ENCODE measurements around the gene CEP131.

Gene CEP131

DNA sequence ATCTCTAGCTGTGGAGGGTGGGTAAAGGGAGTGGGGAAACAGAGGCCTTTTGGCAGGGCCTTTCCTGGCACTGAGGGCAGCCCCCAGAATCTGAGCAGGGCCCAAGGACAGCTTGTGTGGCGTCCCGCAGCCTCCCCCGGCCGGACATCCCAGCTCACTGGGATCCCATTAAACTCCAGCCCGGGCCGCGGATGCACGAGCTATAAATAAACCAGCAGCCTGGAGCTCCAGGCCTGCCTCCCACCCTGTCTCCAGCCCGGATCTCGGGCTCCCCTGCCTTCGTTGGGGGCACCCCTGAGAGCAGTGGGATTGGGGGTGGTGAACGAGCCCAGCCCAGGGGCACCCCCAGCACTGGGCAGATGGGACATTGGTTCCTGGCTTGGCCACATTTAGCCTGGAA, 42.9 kb downstream of the CEP131 start:
- Mint-ChIP-seq H3K27ac (no peak overlapping the region), H3K9me3 (no peaks in the 10 kb centered on the region), H3K4me3 (no peak overlapping the region), H3K4me1 (no peaks in the 10 kb centered on the region), H3K36me3 (no peaks in the 10 kb centered on the region), H3K27me3 (peaks cover 11% of the 10 kb centered on the region)
- DNase-seq: no peak
- CTCF ChIA-PET: no interaction called here

DNA sequence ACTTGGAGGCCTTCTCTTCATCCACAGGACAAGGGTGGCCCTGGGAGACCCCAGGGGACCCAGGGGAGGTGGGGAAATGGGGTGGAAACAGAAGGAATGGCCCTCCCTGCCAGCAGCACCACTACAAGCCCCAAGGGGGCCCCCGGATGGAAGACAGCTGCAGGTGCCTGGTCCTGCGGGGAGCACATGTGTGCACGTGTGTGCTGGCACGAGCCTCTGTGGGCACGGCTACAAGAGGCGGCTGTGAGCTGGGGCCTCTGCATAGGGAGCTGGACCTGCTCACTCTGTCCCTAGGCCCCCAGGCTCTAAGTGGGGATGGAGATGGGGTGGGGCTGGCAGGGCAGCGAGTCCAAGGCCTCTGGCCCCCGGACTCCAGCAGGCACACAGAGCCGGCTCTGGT, 43.5 kb downstream of the CEP131 start:
- Mint-ChIP-seq H3K4me3 (no peak overlapping the region), H3K36me3 (no peaks in the 10 kb centered on the region), H3K27ac (no peak overlapping the region), H3K27me3 (peaks cover 10% of the 10 kb centered on the region), H3K4me1 (no peaks in the 10 kb centered on the region), H3K9me3 (no peaks in the 10 kb centered on the region)
- CTCF ChIA-PET: no interaction called here
- DNase-seq: no peak

DNA sequence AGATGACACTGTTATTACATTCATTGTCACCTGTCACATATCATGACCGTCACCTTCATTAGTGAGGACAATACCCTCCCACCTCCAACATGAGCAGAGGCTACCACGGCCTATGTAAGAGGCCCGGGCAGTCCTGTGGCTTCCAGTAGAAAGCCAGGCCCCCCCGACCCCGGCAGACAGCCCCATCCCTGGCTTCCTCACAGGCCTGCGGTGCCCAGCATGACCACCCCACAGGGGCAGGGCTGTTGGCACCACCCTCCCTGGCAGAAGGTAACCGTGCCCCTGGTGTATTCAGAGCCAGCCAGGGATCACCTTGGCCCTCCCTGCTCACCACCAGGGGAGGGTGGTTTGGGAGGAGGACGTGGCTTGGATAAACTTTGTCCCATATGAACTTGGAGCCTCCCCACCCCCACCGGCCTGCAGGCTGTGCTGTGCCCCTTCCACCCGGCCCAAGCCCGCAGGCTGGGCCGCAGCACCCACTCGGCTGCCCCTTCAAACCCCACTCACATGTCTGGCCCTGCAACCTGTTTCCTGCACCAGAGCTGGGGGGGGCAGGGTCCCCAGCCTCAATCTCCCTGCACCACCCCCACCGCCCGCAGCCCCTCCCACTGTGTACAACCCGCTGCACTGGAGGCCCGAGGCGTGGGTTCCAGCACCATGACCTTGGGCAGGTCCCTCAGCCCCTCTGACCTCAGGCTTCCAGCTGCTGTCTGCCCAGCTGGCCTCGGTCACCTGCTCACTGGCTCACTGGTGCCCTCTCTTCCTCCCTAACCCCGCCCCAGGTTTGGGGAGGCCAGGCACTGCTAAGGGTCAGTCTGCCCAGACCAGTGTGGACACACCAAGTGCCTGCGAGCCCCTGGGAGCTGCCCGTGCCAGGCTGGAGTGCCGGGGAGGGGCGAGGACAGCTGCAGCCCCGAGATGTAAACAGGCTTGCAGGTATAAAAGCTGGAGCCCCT, 44.4 kb downstream of the CEP131 start:
- H3K4me1 Mint-ChIP-seq: no peaks in the 10 kb centered on the region
- H3K36me3 Mint-ChIP-seq: no peaks in the 10 kb centered on the region
- no peak for DNase-seq
- CTCF ChIA-PET: no interaction called here
- H3K4me3 Mint-ChIP-seq: no peak overlapping the region
- H3K9me3 Mint-ChIP-seq: no peaks in the 10 kb centered on the region
- no peak overlapping the region for H3K27ac Mint-ChIP-seq
- H3K27me3 Mint-ChIP-seq: peaks cover 11% of the 10 kb centered on the region

DNA sequence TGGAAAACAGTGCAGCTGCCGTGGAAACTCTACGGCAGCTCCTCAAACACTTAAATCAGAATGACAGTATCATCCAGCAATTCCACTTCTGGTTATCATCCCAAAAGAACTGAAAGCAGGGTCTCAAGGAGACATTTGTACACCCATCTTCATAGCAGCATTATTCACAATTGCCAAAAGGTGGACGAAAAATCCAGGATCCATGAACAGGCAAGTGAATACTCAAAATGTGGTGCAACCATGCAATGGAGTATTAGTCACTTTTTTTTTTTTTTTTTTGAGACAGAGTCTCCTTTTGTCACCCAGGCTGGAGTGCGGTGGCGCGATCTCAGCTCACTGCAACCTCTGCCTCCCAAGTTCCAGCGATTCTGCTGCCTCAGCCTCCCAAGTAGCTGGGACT, 46.1 kb downstream of the CEP131 start:
- H3K9me3 Mint-ChIP-seq: no peaks in the 10 kb centered on the region
- CTCF ChIA-PET: no interaction called here
- no peak overlapping the region for H3K27ac Mint-ChIP-seq
- H3K4me1 Mint-ChIP-seq: no peaks in the 10 kb centered on the region
- no peaks in the 10 kb centered on the region for H3K36me3 Mint-ChIP-seq
- no peak for DNase-seq
- no peak overlapping the region for H3K4me3 Mint-ChIP-seq
- H3K27me3 Mint-ChIP-seq: peaks cover 6% of the 10 kb centered on the region

DNA sequence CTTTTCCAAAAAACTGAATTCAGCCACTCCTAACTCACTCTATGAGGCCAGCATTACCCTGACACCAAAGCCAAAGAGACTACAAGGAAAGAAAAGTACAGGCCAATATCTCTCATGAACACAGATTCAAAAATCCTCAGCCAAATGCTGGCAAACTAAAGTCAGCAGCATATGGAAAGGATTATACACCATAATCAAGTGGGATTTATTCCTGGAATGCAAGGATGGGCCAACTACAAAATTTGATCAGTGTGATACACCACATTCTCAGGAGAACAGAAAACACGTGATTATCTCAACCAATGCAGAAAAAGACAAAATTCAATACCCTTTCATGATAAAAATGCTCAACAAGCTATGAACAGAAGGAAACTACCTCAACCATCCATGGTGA, 49.0 kb downstream of the CEP131 start:
- no peaks in the 10 kb centered on the region for H3K9me3 Mint-ChIP-seq
- H3K4me3 Mint-ChIP-seq: no peak overlapping the region
- peaks cover 6% of the 10 kb centered on the region for H3K27me3 Mint-ChIP-seq
- peak overlapping the region; percentile 11 for H3K27ac Mint-ChIP-seq
- H3K4me1 Mint-ChIP-seq: no peaks in the 10 kb centered on the region
- H3K36me3 Mint-ChIP-seq: no peaks in the 10 kb centered on the region
- CTCF ChIA-PET: no interaction called here
- DNase-seq: no peak

DNA sequence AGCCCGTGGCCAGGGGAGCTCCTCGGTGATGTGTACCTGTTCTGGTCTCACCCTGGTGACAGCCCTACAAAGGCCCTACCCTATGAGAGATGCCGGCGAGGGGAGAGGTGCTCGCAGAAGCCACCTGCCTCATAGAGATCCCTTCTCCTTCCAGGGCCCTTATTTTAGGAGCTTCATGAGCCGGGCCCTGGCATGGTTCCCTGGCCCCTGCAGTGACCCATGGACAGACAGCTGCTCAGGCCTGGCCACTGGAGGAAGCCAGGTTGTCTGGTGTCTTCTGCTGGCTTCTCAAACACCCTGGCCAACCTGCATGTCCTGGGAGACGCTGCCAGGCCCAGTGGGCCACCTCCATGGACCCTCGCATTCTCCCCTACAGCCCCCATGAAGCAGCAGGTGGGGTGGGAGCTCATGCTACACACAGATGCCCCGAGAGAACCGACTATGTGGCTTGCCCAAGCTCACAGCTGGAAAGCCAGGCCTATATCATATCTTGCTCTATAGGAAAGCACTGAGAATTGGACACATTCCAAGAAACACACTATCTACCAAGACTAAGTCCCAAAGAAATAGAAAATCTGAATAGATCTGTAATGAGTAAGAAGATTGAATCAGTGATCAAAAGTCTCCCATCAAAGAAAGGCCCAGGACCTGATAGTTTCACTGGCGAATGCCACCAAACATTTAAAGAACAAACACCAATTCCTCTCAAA, 49.6 kb downstream of the CEP131 start:
- Mint-ChIP-seq H3K27ac (peak overlapping the region; percentile 11), H3K4me3 (no peak overlapping the region), H3K27me3 (peaks cover 6% of the 10 kb centered on the region), H3K36me3 (no peaks in the 10 kb centered on the region), H3K4me1 (no peaks in the 10 kb centered on the region), H3K9me3 (no peaks in the 10 kb centered on the region)
- CTCF ChIA-PET: no interaction called here
- DNase-seq: no peak

DNA sequence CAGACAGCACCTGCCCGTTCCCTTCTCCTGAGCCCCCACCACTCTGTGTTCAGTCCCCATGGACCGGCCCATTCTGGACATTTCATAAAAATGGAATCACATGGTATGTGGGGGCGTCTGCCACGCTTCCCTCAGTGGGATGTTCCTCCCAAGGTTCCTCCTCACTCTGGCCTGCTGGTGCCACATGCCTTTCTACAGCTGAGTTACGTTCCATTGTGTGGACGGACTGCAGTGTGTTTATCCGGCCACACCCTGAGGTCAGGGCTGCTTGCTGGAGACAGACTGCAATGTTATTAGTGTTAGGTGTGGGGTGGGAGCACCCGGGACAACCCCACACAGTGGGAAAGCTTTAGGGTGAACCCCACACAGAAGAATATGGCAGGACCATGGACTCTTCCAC, 50.8 kb downstream of the CEP131 start:
- CTCF ChIA-PET: no interaction called here
- H3K27ac Mint-ChIP-seq: no peak overlapping the region
- H3K27me3 Mint-ChIP-seq: peaks cover 6% of the 10 kb centered on the region
- no peaks in the 10 kb centered on the region for H3K36me3 Mint-ChIP-seq
- no peaks in the 10 kb centered on the region for H3K9me3 Mint-ChIP-seq
- H3K4me3 Mint-ChIP-seq: no peak overlapping the region
- H3K4me1 Mint-ChIP-seq: no peaks in the 10 kb centered on the region
- no peak for DNase-seq

DNA sequence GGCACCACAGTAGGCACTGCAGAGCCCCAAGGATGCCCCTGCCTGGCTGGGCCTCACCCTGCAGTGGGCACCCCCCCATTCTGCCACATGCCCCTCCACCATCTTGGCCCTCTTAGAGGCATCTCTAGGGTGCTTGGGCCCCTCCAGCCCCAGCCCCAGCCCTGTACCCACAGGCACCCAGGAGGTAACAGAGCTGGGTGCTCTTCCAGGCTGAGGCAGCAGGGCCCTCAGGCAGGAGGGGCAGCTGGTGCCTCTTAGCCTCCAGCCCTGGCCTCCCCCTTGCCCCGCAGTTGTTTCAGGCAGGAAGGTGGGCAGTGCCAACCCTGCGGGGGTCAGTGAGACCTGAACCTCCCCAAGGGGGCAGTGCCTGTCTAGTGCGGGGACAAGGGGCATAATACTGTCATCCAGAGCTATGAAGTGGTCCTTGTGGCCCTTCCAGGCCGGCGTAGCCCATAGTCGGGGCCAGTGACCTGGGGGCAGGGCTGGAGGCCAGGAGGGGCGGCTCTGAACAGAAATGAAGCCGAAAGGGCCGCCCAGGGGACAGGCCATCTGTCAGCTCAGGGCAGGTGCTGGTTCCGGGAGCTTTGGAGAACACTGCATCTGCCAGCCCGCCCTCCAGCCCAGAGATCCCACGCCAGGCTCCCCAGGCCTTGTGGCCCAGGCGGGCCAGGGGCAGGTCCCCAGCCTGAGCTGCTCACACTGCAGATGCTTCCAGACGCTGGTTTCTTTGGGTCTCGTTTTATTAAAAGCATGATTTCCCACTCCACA, 51.9 kb downstream of the CEP131 start:
- no peak for DNase-seq
- Mint-ChIP-seq H3K27me3 (peaks cover 6% of the 10 kb centered on the region), H3K9me3 (no peaks in the 10 kb centered on the region), H3K4me1 (no peaks in the 10 kb centered on the region), H3K4me3 (no peak overlapping the region), H3K27ac (no peak overlapping the region), H3K36me3 (no peaks in the 10 kb centered on the region)
- CTCF ChIA-PET: no interaction called here

DNA sequence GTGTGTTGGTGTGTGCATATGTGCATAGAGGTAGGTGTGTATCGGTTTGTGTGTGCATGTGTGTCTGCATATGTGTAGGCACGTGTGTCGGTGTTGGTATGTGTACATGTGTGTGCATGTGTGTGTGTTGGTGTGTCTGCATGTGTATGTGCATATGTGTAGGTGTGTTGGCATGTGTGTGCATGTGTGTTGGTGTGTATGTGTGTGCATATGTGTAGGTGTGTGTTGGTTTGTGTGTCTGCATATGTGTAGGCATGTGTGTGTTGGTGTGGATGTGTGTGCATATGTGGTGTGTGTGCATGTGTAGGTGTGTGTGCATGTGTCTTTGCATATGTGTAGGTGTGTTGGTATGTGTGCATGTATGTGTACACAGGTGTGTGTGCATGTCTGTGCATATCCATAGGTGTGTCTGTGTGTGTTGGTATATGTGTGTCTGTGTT, 52.9 kb downstream of the CEP131 start:
- Mint-ChIP-seq H3K27me3 (peaks cover 16% of the 10 kb centered on the region), H3K4me3 (no peak overlapping the region), H3K36me3 (no peaks in the 10 kb centered on the region), H3K4me1 (no peaks in the 10 kb centered on the region), H3K9me3 (no peaks in the 10 kb centered on the region), H3K27ac (no peak overlapping the region)
- DNase-seq: no peak
- CTCF ChIA-PET: no interaction called here

DNA sequence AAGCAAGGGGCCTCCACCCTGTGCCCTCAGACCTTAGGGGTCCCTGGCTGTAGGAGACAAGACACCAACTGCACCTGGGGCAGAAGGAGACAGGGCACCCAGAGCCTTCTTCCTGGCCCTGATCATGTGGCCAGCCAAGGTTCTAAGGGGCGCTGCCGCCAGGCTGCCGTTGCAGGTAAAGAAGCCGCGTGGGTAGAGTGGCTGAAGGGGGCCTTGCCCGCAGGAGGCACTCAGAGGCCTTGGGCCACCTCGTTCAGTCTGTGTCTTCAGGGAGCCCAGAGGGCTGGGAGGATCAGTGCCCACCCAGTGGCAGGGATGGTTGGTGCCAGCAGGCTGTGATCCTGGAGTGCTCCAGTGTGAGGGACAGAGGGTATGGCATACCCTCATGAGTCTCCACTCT, 55.1 kb downstream of the CEP131 start:
- H3K4me1 Mint-ChIP-seq: no peaks in the 10 kb centered on the region
- DNase-seq: no peak
- H3K4me3 Mint-ChIP-seq: no peak overlapping the region
- H3K27me3 Mint-ChIP-seq: peaks cover 32% of the 10 kb centered on the region
- CTCF ChIA-PET: no interaction called here
- no peaks in the 10 kb centered on the region for H3K36me3 Mint-ChIP-seq
- H3K9me3 Mint-ChIP-seq: no peaks in the 10 kb centered on the region
- H3K27ac Mint-ChIP-seq: no peak overlapping the region

DNA sequence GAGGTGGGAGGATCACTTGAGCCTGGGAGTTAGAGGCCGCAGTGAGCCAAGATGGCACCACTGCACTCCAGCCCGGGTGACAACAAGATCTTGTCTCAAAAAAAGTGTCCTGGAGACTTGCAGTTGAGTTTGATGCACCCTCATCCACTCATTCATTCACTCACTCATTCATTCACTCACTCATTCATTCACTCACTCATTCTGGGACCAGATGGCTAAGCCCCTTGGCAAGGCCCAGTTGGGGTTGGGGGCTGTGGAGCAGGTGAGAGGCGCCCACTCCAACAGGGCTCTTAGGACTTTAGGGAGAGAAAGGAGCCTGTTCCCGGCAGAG, 55.6 kb downstream of the CEP131 start:
- H3K9me3 Mint-ChIP-seq: no peaks in the 10 kb centered on the region
- DNase-seq: no peak
- H3K4me3 Mint-ChIP-seq: no peak overlapping the region
- peaks cover 35% of the 10 kb centered on the region for H3K27me3 Mint-ChIP-seq
- no peaks in the 10 kb centered on the region for H3K36me3 Mint-ChIP-seq
- H3K4me1 Mint-ChIP-seq: no peaks in the 10 kb centered on the region
- no peak overlapping the region for H3K27ac Mint-ChIP-seq
- CTCF ChIA-PET: no interaction called here

DNA sequence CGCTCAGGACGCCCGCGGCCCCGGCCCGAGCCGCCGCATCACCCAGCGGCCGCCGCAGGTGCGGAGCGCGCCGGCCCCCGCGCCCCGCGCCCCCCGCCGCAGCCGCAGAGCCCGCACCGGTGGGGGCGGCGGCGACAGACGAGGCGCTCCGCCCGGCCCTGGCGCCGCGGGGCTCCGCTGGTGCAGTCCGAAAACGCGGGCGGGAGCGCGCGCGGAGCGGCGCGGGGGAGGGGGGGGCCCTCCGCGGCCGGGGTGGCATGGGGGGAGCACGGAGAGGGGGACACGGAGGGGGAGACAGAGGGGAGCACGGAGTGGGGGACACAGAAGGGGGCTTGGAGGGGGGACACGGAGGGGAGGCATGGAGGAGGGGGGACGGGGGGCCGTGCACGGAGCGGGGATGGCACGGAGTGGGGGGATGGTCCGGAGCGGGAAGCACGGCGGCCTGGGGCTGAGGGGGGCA, 56.7 kb downstream of the CEP131 start, which contains the start of gene AATK:
TSS of gene AATK (minus strand) at position 189 of the 460 bp plus-strand sequence. CDS start 229 bp downstream, outside the sequence.
- H3K4me3 Mint-ChIP-seq: no peak within 1 kb of the TSS

DNA sequence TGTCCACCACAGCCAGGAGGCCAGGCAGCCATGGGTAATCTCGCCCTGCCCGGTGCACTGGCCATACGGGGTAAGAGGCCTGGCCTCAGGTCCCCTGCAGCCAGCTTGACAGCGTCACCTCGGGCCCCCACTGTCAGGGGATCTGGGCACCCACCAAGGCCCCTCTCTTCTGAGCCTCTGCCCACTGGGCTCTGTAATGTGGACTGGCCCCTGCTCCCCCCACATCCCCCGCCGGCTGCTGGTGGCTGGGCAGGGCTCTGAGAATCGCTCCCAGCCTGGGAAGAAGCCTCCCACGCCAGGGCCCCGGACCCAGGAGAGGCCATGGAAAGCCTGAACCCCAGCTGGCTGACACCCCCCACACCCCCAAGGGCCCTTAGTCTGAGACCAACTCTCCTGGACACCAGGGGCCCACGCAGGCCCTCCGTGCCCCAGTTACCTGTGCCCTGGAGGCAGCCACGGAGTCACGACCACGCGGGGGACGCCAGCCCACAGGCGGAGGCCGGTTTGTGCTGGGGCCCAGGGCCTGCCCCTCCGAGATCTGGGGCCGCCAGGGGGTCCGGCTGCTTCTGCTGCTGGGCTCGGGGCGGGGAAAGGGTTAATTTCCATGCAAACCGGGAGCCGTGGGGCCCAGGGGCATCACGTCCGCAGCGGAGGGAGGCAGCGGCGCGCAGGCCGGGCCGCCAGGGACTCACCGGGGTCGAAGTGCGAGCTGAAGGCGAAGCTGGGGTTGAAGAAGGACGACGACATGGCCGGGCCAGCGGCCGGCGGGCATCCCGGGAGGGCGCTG, 57.3 kb downstream of the CEP131 start, which contains the start of gene PVALEF:
TSS of gene PVALEF (plus strand) at position 262 of the 787 bp plus-strand sequence. CDS start 15,720 bp downstream, outside the sequence.
- H3K27me3 Mint-ChIP-seq: peaks cover 46% of the 10 kb centered on the region
- H3K4me3 Mint-ChIP-seq: no peak within 1 kb of the TSS
- CTCF ChIA-PET: no interaction called here
- DNase-seq: no peak
- no peaks in the 10 kb centered on the region for H3K9me3 Mint-ChIP-seq
- H3K27ac Mint-ChIP-seq: no peak within 1 kb of the TSS
- H3K36me3 Mint-ChIP-seq: no peaks in the 10 kb centered on the region
- peaks cover 2% of the 10 kb centered on the region for H3K4me1 Mint-ChIP-seq

More for the DNA sequence above, 56.7 kb downstream of the CEP131 start, which contains the start of gene AATK:
- Mint-ChIP-seq H3K27ac (no peak within 1 kb of the TSS), H3K36me3 (no peaks in the 10 kb centered on the region), H3K9me3 (no peaks in the 10 kb centered on the region), H3K27me3 (peaks cover 40% of the 10 kb centered on the region), H3K4me1 (no peaks in the 10 kb centered on the region)
- CTCF ChIA-PET: no interaction called here
- no peak for DNase-seq

All from activated naive CD4-positive, alpha-beta T cell treated with anti-CD3 and anti-CD28 coated beads, Interleukin-2, amount 10 ng/mL, durations not matched to agents 7 days and 5 days (primary cell).